NK-92 treated with Interleukin-12 subunit alpha and Interleukin-12 subunit beta, amount 100 ng/mL, for 24 hours (cell line): ENCODE results near the gene ZSWIM2.
"Not testable (repeated sequence)": the region's sequence is repeated elsewhere in the genome, so short reads cannot be mapped to it uniquely, and the experiment has no call there.

Source experiments
- DNase-seq: peaks from one replicate; lab custom pipeline; 2025; lab: John Stamatoyannopoulos, UW

The ZSWIM2 gene

DNA sequence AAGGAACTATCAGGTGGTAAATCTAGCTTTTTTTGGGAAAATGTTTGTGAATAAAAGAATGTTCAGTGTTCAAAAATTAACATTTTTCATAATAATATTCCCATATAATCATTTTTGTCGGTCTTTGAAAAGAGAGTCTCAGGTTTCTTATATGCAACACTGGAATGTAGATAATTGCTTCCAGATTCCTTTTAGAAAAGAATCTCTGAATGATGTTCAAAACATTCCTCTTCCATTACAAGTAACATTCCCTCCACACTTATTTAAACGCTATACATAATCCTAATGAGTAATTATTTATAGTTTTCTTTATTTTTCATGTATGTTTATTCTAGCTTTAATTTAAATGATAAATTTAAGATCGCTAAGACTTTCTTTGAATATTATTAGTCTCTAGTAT lies 7.0 kb downstream of the ZSWIM2 start:
- no peak for DNase-seq

DNA sequence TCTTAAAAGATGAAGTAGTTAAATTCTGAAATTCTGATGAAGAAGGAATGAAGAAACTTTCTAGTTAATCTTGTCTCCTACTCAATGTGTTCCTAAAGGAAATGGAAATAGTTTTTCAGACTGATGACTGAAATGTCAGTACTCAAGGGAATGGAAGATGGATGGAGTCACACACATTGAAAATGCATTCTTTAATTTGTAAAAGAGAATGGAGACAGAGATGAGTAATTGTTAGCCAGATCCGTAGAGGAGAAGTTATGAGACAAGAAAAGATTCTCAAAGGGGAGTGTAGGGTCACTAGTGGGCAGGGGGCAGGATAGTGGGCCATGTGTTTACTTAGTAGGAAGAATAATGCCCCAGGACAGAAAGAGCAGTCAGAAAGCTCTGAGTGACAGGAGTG lies 13.3 kb downstream of the ZSWIM2 start:
- no peak for DNase-seq

DNA sequence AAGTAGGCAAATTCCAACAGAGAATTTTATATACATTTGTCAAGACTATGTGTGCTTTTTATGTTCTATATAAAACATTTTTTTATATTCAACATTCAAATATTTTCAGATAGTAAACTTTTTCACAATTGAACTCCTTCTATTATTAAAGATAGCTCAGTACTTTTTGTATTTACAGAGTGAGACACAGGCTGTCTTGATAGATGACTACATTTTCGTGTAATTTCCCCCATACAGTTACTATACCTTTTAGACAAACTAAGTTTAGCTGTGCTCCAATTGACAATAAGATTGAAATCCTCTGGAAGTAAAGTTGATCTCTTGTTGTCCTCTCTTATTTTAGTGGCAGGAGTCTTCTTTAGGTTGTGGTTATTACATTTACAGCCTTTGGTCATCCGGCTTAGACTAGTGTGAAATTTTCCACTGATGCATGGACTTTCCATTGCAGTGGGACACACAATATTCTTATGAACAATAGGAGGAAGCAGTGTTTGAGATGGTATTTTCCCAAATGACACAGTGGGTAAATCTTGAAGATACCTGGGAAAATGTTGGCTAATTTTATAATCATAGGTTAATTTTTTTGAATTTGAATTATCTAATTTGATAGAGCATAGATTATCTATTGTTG lies 21.0 kb downstream of the ZSWIM2 start:
- DNase-seq: no peak

DNA sequence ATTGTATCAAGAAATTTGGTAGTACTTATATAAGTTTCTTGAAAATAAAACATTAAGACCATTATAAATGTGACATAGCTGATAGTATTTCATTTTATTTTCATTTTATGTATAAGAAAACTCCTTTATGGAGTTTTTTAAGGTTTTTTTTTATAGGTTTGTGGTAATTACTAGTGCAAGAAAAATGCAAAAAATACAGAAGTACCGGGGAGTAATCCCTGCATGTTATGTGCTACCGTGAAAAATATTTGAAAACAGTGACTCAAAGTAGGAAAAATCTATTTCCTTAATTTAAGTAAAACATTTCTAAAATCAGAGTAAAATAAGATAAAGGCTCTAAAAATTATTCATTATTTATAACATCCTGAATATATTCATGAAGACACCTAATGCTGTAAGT lies 21.6 kb downstream of the ZSWIM2 start:
- DNase-seq: no peak

DNA sequence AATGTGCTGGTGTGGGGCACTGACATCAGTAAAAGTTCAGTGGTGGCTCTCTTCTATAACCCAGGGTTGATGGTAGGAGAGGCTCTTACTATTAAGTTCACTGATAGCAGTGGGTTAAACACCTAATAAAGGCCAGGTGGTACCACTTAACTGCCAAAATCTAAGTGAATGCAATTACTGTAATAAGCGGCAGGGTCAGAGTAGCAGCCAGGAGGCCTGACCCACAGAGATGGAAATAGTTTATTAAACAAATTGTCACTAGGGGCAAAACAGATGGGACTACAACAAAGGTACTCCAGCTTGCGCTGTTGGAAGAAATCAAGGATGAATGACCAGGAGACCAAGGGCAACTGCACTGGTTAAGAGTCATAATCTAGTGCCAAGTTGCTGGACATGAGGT lies 26.6 kb downstream of the ZSWIM2 start:
- DNase-seq: no peak

DNA sequence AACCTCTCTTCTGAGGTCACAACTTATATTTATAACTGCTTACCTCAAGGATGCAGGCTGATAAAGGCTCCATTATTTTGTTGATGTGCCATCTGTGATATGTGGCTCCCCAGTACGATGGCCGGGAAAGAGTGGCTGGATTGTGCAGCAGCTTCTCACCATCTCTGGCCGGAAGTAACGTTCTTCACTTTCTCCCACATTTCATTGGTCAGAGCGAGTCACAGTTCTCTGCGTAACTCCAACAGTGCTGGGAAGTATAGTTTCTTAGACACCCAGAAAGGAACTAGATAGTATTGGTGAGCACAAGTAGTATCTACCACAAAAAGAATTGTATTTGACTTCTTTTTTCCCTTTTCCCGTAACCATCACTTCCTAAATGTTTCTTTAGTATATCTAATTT lies 28.7 kb downstream of the ZSWIM2 start:
- no peak for DNase-seq

DNA sequence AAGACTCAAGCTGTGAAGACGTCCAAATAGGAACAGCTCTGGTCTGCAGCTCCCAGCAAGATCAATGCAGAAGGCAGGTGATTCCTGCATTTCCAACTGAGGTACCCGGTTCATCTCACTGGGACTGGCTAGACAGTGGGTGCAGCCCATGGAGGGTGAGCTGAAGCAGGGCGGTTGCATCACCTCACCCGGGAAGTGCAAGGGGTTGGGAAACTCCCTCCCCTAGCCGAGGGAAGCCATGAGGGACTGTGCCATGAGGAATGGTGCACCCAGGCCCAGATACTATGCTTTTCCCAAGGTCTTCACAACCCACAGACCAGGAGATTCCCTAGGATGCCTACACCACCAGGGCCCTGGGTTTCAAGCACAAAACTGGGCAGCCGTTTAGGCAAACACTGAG lies 37.2 kb downstream of the ZSWIM2 start:
- DNase-seq: not testable (repeated sequence)

DNA sequence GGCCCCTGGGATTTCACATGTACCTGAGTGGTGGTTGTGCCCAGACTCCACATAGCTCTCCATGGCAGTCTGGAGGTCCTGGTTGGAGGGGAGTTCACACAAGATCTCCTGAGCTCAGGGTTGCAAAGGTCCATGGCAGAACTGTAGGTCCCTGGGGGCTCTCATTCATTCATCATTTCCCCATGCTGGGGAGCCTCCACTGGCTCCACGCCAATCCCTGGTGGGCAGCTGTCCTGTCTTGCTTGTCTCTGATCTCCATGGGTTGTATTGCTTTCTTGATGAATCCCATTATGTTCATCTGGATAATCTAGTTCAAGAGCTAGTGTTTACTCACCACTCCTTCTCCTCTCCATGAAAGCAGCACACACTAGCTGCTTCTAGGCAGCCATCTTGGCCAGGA lies 42.4 kb downstream of the ZSWIM2 start:
- DNase-seq: no peak

DNA sequence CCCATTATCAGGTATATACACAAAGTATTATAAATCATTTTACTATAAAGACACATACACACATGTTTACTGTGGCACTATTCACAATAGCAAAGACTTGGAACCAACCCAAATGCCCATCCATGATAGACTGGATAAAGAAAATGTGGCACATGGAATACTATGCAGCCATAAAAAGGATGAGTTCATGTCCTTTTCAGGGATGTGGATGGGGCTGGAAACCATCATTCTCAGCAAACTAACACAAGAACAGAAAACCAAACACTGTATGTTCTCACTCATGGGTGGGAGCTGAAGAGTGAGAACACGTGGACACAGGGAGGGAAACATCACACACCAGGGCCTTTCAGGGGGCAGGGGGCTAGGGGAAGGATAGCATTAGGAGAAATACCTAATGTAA lies 50.4 kb downstream of the ZSWIM2 start:
- DNase-seq: not testable (repeated sequence)

DNA sequence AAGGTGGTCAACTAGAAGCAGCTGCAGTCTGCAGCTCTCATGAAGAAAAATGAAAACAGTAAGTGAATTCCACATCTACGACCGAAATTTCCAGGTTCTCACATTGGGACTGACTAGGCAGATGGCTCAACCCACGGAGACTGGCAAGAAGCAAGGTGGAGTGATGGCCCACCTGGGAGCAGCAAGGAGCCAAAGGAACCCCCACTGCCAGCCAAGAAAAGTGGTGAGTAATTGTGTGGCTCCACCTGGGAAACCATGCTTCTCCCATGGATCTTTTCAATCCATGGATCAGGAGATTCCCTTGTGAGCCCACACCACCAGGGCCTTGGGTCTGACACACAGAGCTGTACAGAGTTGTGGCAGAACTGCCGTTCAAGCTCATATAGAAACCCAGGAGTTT lies 64.0 kb downstream of the ZSWIM2 start:
- no peak for DNase-seq

DNA sequence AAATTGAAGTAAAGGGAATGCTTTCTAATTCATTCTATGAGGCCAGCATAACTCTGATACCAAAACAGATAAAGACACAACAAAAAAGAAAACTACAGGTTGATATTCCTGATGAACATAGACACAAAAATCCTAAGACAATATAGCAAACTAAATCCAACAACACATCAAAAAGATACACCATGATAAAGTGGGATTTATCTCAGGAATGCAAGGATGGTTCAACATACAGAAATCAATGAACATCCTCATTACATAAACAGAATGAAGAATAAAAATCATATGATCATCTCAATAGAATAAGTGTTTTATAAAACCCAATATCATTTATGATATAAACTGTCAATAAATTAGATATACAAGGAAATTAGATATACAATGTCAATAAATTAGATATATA lies 65.7 kb downstream of the ZSWIM2 start:
- no peak for DNase-seq

DNA sequence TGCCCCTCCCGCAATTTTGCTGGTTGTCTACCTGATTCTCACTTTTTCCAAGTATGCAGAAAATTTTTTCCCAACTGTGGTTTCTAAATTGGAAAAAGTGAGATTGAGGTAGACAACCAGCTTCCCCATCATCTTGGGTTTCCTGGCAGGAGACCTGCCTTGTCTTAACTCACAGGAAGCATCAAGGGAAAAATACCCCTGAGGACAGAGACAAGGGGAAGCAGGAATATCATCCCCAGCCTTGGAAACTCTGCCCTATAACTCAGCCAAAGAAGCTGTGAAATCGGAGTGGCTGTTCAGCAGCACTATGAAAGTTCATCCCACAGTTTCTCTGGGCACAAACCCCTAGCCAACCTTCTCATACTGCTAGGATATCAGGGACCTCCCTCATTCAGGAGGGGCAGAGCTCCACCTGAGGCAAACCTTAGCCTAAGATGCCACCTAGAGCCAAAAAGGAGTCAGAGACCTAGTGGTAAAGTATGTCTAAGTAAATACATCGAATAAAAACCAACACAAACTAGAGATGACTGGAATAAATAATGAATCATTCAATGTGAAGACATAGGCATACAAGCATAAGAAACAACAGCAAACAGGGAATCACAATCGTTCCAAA lies 68.2 kb downstream of the ZSWIM2 start:
- DNase-seq: no peak
